ENCODE results near the gene GXYLT1. TPM values are rescaled to one million over a fixed set of nuclear protein-coding genes. Genes with fewer than 3 reads are reported as not detected.

GXYLT1 gene
- total RNA-seq, result 11.7 and 15.0 TPM in 2 replicates

GRCh38 chr12:42144408-42145196 lies at the start of gene GXYLT1:
GXYLT1 (minus strand) TSS chr12:42144874; CDS start chr12:42144646, 228 bp downstream.

Other genes with a start within 250 kb of the GXYLT1 start
- gene YAF2, start 93.4 kb upstream of the GXYLT1 start, total RNA-seq, result 11.1 and 14.5 TPM in 2 replicates
- gene ZCRB1, start 181.2 kb upstream of the GXYLT1 start, total RNA-seq, result 24.6 and 35.3 TPM in 2 replicates
- gene PPHLN1, start 181.3 kb upstream of the GXYLT1 start, total RNA-seq, result 53.4 and 91.8 TPM in 2 replicates